HG03175 (cell line): Measurements from ENCODE around the gene C7orf33.

ENCODE experiments used
- ATAC-seq: cut with Tn5 transposase; IDR thresholded peaks from one replicate; pipeline ENCODE4 v1.9.1; 2021; ENCODE audit warnings: mild to moderate bottlenecking, moderate library complexity; ENCODE audit not compliant: unreplicated experiment

C7orf33 gene

GRCh38 chr7:148624735-148625134 lies 34.2 kb downstream of the C7orf33 start:
- no peak for ATAC-seq

- ATAC-seq, result no peak
Measured at GRCh38 chr7:148625342-148625741, 34.8 kb downstream of the C7orf33 start.

DNA sequence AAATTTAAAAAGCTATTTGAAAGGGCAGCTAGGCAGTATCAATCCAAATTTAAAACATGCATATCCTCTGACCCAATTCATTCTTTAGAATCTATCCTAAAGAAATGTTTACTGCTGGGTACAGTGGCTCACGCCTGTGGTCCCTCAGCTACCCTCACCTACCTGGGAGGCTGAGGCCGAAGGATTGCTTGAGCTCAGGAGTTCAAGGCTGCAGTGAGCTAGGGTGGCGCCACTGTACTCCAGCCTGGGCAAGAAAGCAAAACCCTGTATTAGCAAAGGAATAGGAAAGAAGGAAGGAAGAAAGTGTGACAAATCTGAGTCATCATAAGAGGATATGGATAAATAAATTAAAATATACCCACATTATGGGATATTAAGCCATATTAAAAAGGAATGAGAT lies 36.3 kb downstream of the C7orf33 start:
- no peak for ATAC-seq

DNA sequence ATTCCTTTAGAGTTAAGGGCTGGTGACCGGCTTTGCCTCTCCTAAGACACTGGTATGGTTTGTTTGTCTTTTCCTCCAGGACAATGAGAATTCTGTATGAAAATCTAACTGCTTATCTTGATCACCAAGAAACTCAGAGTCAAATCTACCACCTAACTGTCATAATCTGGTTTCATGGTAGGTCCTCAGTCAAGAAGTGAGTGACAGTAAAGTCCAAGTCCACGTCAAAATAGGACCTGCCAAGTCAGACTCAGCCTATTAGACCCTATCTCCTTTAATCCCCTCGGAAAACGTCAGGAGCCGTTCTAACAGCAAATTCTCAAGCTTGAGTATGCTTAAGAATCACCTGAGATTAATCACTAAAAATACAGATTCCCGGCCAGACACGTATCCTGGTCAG lies 37.4 kb downstream of the C7orf33 start:
- ATAC-seq, result no peak

- ATAC-seq, result no peak
Measured at GRCh38 chr7:148630078-148630477, 39.5 kb downstream of the C7orf33 start.

GRCh38 chr7:148633761-148634160 lies 43.2 kb downstream of the C7orf33 start:
- no peak for ATAC-seq

DNA sequence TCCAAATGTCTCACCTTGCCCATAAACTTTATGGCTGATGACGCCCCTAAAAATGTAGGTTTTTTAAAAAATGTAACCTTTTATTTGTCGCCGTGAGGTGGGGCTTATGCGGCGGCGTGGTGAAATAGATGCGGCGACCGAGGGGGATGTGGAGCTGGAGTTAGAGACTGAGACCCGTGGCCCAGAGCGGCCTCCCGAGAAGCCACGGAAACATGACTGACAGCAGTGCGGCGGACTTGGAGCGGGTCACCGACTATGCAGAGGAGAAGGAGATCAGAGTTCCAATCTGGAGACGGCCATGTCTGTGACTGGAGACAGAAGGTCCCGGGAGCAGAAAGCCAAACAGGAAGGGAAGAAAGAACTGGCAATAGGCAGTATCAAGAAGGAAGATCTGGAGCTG lies 46.5 kb downstream of the C7orf33 start:
- ATAC-seq, result no peak

GRCh38 chr7:148645898-148646297 lies 55.3 kb downstream of the C7orf33 start:
- no peak for ATAC-seq

GRCh38 chr7:148650232-148650858 lies 59.8 kb downstream of the C7orf33 start:
- no peak for ATAC-seq

GRCh38 chr7:148652773-148653172 lies 62.2 kb downstream of the C7orf33 start:
- no peak for ATAC-seq

GRCh38 chr7:148657929-148658328 lies 67.4 kb downstream of the C7orf33 start:
- no peak for ATAC-seq

DNA sequence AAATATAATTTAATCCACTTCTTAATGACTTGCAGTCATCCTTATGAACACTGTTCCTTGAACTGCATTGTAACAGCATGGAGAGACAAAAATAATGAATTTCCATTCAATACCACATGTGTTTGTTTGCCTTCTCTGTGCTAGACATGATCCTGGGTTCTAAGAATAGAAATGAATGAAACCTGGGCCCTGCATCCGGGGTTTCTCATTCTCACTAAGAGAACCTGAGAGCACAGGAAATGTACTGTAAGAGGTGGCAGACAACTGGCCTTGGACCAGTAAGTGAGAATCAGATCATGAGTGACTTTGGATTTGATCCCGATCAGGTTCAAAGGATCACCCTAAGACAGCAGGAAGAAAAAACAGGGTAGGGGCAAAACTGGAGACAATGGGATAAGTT lies 70.9 kb downstream of the C7orf33 start:
- no peak for ATAC-seq

- no peak for ATAC-seq
Measured at GRCh38 chr7:148662646-148663045, 72.1 kb downstream of the C7orf33 start.

- ATAC-seq, result no peak
Measured at GRCh38 chr7:148664324-148664723, 73.8 kb downstream of the C7orf33 start.

DNA sequence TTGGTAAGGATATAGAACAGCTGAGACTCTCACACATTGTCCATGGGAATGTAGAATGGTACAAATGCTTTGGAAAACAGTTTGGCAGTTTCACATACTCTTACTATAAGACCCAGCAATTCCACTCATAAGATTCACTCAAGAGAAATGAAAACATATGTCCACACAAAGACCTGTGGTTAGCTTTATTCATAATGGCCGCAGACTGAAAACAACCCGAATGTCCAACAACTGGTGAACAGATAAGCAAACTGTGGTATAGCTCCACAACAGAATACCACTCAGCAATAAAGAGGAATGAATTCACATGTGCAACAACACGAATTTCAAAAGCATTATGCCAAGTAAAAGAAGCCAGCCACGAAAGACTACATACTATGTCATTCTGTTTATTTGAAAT lies 74.7 kb downstream of the C7orf33 start:
- no peak for ATAC-seq
